ENCODE measurements around the gene P4HA1.

DNA sequence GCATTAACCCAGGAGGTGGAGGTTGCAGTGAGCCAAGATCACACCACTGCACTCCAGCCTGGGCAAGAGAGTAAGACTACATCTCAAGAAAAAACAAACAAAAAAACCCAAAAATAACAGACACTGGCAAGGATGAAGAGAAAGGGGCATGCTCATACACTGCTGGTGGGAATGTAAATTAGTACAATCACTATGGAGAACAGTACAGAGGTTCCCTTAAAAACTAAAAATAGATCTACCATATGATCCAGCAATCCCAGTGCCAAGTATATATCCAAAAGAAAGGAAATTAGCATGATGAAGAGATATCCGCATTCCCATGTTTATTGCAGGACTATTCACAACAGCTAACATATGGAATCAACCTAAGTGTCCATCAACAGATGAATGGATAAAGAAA, 75.6 kb downstream of the P4HA1 start:
- no peak for TF ChIP-seq POLR2A (IDR thresholded peaks at IDR 0.05; ENCODE audit: low read depth, low read length)
- no peak for TF ChIP-seq POLR2AphosphoS5 (IDR thresholded peaks at IDR 0.05; ENCODE audit: low read depth, low read length)
- no peak for TF ChIP-seq TAF1 (IDR thresholded peaks at IDR 0.05; ENCODE audit: borderline replicate concordance, low read depth, low read length)
